RWPE1 (cell line): ENCODE measurements around the gene PIK3C2B.

ENCODE experiments used
- CTCF ChIA-PET: fragments of 350-600 bp; sonication (Branson Sonifier 250); formaldehyde crosslinking; extraction: SDS; loops from one replicate; lab custom pipeline; 2021; lab: Yijun Ruan, JAX
- POLR2A ChIA-PET: fragments of 400-600 bp; formaldehyde crosslinking; extraction: SDS; loops from one replicate; lab custom pipeline; 2020; ENCODE audit warnings: antibody characterized with exemption; ENCODE audit not compliant: low non-redundant PET; lab: Yijun Ruan, JAX
- DNase-seq: peaks from one replicate; pipeline ENCODE4 v3.0.0; 2012; ENCODE audit warnings: low spot score
- H3K27ac ChIP-seq: fragments of 450-650 bp; 2 replicates; pipeline ENCODE4 v1.5.1; 2017
- TF ChIP-seq, protein P1 (sequence below): fragments of 450-650 bp; conservative IDR thresholded peaks from 2 replicates; pipeline ENCODE4 v1.5.1; 2017; ENCODE audit warnings: low read depth, mild to moderate bottlenecking

PIK3C2B gene

GRCh38 chr1:204453141-204453772 is 41.3 kb downstream of the PIK3C2B start:
- TF ChIP-seq, protein P1, sequence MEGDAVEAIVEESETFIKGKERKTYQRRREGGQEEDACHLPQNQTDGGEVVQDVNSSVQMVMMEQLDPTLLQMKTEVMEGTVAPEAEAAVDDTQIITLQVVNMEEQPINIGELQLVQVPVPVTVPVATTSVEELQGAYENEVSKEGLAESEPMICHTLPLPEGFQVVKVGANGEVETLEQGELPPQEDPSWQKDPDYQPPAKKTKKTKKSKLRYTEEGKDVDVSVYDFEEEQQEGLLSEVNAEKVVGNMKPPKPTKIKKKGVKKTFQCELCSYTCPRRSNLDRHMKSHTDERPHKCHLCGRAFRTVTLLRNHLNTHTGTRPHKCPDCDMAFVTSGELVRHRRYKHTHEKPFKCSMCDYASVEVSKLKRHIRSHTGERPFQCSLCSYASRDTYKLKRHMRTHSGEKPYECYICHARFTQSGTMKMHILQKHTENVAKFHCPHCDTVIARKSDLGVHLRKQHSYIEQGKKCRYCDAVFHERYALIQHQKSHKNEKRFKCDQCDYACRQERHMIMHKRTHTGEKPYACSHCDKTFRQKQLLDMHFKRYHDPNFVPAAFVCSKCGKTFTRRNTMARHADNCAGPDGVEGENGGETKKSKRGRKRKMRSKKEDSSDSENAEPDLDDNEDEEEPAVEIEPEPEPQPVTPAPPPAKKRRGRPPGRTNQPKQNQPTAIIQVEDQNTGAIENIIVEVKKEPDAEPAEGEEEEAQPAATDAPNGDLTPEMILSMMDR, result no peak
- POLR2A ChIA-PET, result no interaction called here
- DNase-seq, result no peak
- CTCF ChIA-PET, result interaction anchor here (0.5 to 0.6 kb wide), 3 partner anchors 93 to 308 kb away, joined by 3 to 6 read pairs (median 3); no protein-coding TSS in a partner anchor
- H3K27ac ChIP-seq, result no peak overlapping the region

- no peak for DNase-seq
- CTCF ChIA-PET, result interaction anchor here (0.5 to 2.0 kb wide), 4 partner anchors 43 to 811 kb away, joined by 3 to 11 read pairs (median 8); partner anchors contain the start of gene PIK3C2B
- POLR2A ChIA-PET, result interaction anchor here (0.6 kb wide), 1 partner anchor 8 kb away, joined by 3 read pairs; no protein-coding TSS in a partner anchor
- TF ChIP-seq, protein P1, result no peak
- peak overlapping the region; percentile 46 for H3K27ac ChIP-seq
These were observed 43.1 kb downstream of the PIK3C2B start for GRCh38 chr1:204451352-204452124.

DNA sequence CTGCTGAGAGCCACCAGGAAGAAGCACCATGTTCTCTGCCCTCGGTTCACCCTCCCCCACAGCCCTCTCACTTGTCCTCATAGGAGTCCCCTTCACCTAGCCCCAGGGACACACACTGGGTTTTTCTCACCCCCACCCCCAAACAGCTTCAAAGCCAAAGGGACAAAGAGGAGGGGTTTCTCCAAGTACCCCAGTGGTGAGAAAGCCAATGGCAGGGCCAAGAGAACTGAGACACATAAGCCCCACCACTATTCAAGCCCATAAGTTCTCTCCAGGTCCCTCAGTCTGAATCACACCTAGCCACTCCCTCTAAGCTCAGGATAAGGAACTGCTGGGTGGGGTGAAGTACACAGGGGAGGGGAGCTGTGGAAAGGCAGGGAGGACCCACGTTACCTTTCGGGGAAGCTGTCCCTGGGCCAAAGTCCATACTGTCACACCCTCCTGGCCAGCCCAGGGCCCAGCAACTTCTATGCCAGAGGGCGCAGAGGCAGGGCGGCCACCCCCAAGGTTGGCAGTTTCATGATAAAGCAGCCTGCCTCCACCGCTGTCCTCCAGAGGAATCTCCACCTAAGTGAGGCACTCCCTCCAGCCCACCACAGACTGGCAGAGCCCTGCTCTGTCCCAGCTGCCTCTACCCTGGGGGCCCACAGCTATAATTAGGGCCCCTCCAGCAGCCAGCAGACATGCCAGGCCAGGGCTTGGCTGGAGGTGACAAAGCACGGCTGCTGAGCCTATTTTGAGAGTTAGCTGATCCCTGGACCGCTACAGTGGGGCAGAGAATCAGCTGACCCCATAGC is 43.9 kb downstream of the PIK3C2B start:
- POLR2A ChIA-PET, result no interaction called here
- H3K27ac ChIP-seq, result peak overlapping the region; percentile 46
- DNase-seq, result peak; percentile 48
- TF ChIP-seq, protein P1, result no peak
- CTCF ChIA-PET, result interaction anchor here (0.5 to 2.0 kb wide), 6 partner anchors 20 to 1108 kb away, joined by 3 to 11 read pairs (median 4); partner anchors contain the start of gene PIK3C2B

DNA sequence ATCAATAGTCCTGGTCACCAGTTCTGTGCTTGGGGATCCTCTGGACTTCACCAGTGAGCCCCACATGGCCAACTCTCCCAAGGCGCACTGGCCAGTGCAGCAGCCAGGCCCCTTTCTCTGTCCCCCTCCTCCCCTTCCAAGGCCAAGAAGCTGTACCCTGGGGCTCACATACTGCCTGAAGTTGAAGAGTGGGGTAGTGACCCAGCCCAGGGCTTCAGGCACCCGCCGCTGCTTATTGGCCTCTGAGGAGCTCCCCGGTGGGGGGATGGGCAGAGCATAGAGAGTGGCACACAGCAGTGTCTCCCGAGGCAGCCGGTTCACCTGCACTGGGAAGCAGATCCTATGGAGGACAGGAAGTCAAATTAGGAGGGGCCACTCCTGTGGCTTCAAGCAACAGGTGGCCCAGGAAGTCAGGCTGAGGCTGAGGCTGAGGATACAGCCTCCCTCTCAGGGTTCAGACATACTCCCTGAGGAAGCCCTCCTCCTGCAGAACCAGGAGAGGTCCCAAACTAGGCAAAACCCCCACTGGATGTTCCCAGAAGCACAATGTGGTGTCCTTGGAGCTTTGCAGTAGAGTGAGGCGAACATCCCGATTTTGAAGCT is 44.8 kb downstream of the PIK3C2B start:
- no peak for DNase-seq
- H3K27ac ChIP-seq, result no peak overlapping the region
- POLR2A ChIA-PET, result no interaction called here
- CTCF ChIA-PET, result interaction anchor here (0.6 to 2.0 kb wide), 5 partner anchors 38 to 520 kb away, joined by 3 to 11 read pairs (median 5); partner anchors contain the start of gene PIK3C2B
- TF ChIP-seq, protein P1, result no peak

DNA sequence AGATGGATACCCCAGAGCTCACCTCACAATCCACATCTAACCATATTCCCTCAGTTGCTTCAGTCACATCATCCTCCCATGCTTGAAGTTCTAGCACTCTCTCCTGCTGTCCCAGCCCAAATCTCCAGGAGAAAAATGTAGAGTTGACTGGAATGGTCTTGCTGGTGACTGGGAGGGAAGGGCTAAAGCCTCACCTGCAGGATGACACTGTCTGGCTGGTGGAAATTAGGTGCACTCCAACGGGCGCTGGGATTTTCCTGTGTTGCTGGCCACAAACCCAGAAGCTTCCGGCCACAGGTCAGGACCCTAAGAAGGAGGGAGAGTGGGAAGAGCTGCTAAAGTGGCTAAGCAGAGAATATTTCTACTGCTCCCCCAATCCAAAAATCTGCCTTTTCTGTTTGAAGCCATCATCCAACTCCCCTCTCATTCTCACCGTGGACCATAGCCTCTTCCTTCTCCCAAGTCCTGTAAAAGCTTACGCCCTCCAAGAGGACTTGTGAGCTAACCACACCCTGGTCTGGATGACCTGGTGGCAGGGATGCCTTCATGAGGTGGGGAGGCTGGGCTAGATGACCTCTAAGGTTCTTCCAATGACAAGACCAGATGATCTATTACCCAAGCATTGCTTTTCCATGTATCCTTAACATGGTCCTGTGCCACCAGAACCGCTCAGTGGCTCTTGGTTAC is 45.5 kb downstream of the PIK3C2B start:
- CTCF ChIA-PET, result interaction anchor here (0.6 to 2.0 kb wide), 7 partner anchors 8 to 519 kb away, joined by 3 to 11 read pairs (median 5); partner anchors contain the start of gene PIK3C2B
- H3K27ac ChIP-seq, result peak overlapping the region; percentile 48
- POLR2A ChIA-PET, result interaction anchor here (0.6 to 1.1 kb wide), 4 partner anchors 11 to 52 kb away, joined by 3 to 4 read pairs (median 4); no protein-coding TSS in a partner anchor
- DNase-seq, result no peak
- TF ChIP-seq, protein P1, result no peak
